ENCODE results near the gene KRT84.

DNA sequence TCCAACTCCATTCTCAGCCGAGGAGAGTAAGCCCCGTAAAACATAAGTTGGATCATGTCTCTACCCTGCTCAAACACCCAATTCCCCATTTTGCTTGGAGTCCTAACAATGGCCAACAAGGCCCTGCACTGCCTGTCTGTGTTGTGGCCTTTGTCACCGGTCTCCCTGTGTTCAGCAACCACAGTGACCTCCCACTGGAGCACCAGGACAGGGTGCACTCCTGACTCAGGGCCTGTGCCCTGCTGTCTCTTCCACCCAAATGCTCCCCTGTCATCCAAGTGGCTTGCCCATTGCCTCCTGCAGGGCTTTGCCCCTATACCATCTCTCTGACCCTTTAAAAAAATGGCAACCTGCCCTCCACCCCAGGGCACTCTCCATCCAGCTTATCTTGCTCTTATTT is 13.7 kb downstream of the KRT84 start:
- TF ChIP-seq POLR2A (IDR thresholded peaks at IDR 0.05; ENCODE audit: low read length) (no peak), GATA1 (IDR thresholded peaks at IDR 0.05; ENCODE audit: low read depth, low read length) (no peak)
